ENCODE measurements around the gene HMCN2.

HMCN2 gene

DNA sequence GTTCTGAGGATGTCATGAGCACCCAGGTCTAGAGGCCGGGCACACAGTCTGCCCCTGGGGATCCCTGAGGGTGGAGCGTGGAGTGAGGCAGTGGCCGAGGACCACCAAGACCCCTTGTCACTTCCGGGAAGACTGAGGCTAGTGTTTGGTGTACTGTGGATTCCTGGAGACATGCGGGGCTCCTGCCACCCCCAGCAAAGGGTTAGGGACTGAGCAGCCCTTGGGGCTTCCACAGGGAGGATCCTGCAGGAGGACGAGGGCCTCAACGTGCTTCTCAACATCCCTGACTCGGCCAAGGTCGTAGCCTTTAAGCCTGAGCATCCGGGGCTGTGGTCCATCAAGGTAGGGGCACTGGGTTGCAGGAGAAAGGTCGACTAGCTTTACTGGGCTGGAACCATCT, 29.9 kb downstream of the HMCN2 start:
- Histone ChIP-seq H3K4me1 (ENCODE audit: control insufficient read depth, insufficient read depth, low read depth, low read length) (no peaks in the 10 kb centered on the region), H3K14ac (ENCODE audit: low read length in 2 of 2) (no peak overlapping the region), H3K18ac (ENCODE audit: low read depth in 1 of 2, low read length in 2 of 2) (no peak overlapping the region), H3K4ac (ENCODE audit: low read depth in 1 of 2, low read length in 2 of 2) (no peak overlapping the region), H2AFZ (ENCODE audit: low read depth, low read length) (no peak overlapping the region), H2BK5ac (ENCODE audit: low read depth, low read length, poor library complexity, severe bottlenecking) (no peak overlapping the region), H2BK12ac (ENCODE audit: low read length in 2 of 2) (no peak overlapping the region), H2BK15ac (ENCODE audit: low read depth, poor library complexity, severe bottlenecking) (no peak overlapping the region), H3K9me3 (ENCODE audit: control insufficient read depth, low read length) (no peaks in the 10 kb centered on the region), H3K27me3 (ENCODE audit: control insufficient read depth in 1 of 2, insufficient read depth in 1 of 2, low read length in 2 of 2) (peaks cover 40 to 64% of the 10 kb centered on the region in 2 experiments), H3K23ac (ENCODE audit: low read length in 2 of 2) (no peak overlapping the region), H3K79me1 (replicated peaks; ENCODE audit: low read length, poor library complexity, severe bottlenecking) (no peaks in the 10 kb centered on the region), H3K9ac (ENCODE audit: low read length) (no peak overlapping the region), H4K91ac (ENCODE audit: low read length) (no peak overlapping the region), H3K36me3 (ENCODE audit: control insufficient read depth in 1 of 2, insufficient read depth in 2 of 2, low read depth in 1 of 2, low read length in 2 of 2) (no peaks in the 10 kb centered on the region), H3K4me2 (ENCODE audit: low read length, poor library complexity, severe bottlenecking) (no peak overlapping the region), H3K4me3 (ENCODE audit: insufficient read depth in 1 of 2, low read depth in 1 of 2, low read length in 2 of 2) (no peak overlapping the region), H2AK5ac (ENCODE audit: low read length, severe bottlenecking) (no peak overlapping the region), H4K8ac (ENCODE audit: low read length) (no peak overlapping the region), H2BK120ac (ENCODE audit: low read depth, low read length) (no peak overlapping the region), H3K27ac (ENCODE audit: low read length, poor library complexity, severe bottlenecking) (no peak overlapping the region)
- WGBS: 64% methylated on average over 11 of the region's 11 CpGs
- DNase-seq: no peak

DNA sequence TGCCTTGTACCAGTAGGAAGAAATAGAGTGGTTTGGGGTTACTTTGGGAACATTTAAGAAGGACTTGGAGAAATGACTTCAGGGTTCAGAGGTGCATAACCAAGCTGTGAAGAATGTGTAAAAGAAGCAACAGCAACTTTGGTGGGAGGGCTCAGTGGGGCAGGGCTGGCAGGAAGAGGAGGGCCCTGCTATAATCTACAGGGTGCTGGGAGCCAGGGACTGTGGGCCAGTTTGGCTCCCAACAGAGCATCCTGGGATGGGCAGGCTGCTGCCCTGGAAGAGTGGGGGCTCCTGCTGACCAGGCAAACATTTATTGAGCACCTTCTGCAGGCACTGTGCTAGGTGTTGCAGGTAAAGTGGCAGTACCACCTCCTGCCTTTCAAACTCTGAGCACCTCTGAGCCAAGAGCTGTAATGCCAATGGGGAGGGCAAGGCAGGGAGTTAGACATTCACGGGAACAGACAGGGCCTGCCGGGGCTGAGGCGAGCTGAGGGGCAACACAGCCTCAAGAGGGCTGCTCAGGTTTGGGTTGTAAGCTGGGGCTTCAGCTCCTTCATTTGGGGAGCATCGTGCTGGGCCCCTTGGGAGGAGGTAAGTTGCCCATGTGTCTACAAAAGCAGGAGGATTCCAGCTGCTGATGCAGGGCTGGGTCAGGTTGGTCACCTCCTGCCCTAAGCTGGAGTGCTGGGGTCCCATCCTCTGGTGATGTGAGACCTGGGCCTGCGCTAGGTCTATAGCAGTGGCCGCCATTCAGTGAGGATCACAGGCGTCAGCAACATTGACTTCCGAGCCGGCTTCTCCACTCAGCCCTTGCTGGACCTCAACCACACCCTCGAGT, 30.6 kb downstream of the HMCN2 start:
- Histone ChIP-seq H3K27me3 (ENCODE audit: control insufficient read depth in 1 of 2, insufficient read depth in 1 of 2, low read length in 2 of 2) (peaks cover 46 to 63% of the 10 kb centered on the region in 2 experiments), H4K8ac (ENCODE audit: low read length) (no peak overlapping the region), H3K36me3 (ENCODE audit: control insufficient read depth in 1 of 2, insufficient read depth in 2 of 2, low read depth in 1 of 2, low read length in 2 of 2) (no peaks in the 10 kb centered on the region), H3K4me3 (ENCODE audit: insufficient read depth in 1 of 2, low read depth in 1 of 2, low read length in 2 of 2) (no peak overlapping the region), H3K23ac (ENCODE audit: low read length in 2 of 2) (no peak overlapping the region), H2BK12ac (ENCODE audit: low read length in 2 of 2) (no peak overlapping the region), H3K9ac (ENCODE audit: low read length) (no peak overlapping the region), H3K4ac (ENCODE audit: low read depth in 1 of 2, low read length in 2 of 2) (no peak overlapping the region), H3K79me1 (replicated peaks; ENCODE audit: low read length, poor library complexity, severe bottlenecking) (no peaks in the 10 kb centered on the region), H2AK5ac (ENCODE audit: low read length, severe bottlenecking) (no peak overlapping the region), H3K18ac (ENCODE audit: low read depth in 1 of 2, low read length in 2 of 2) (no peak overlapping the region), H3K4me1 (ENCODE audit: control insufficient read depth, insufficient read depth, low read depth, low read length) (no peaks in the 10 kb centered on the region), H3K9me3 (ENCODE audit: control insufficient read depth, low read length) (no peaks in the 10 kb centered on the region), H3K4me2 (ENCODE audit: low read length, poor library complexity, severe bottlenecking) (no peak overlapping the region), H3K14ac (ENCODE audit: low read length in 2 of 2) (no peak overlapping the region), H2AFZ (ENCODE audit: low read depth, low read length) (no peak overlapping the region), H2BK5ac (ENCODE audit: low read depth, low read length, poor library complexity, severe bottlenecking) (no peak overlapping the region), H3K27ac (ENCODE audit: low read length, poor library complexity, severe bottlenecking) (no peak overlapping the region), H2BK120ac (ENCODE audit: low read depth, low read length) (no peak overlapping the region), H4K91ac (ENCODE audit: low read length) (no peak overlapping the region), H2BK15ac (ENCODE audit: low read depth, poor library complexity, severe bottlenecking) (no peak overlapping the region)
- WGBS: 78% methylated on average over 10 of the region's 10 CpGs
- no peak for DNase-seq

DNA sequence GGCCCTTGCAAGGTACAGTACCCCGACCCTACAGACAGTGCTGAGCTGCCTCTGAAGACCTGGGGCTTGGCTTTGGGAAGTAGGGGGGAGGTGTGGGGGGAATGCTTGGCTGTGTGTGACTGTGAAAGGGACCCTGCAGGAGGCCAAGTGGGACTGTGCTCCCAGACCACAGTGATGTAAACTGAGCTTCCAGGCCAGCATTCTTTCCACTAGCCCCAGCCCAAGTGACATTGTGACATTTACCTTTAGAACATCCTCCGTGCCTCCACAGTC, 31.2 kb downstream of the HMCN2 start:
- Histone ChIP-seq H3K4me1 (ENCODE audit: control insufficient read depth, insufficient read depth, low read depth, low read length) (no peaks in the 10 kb centered on the region), H3K27ac (ENCODE audit: low read length, poor library complexity, severe bottlenecking) (no peak overlapping the region), H4K91ac (ENCODE audit: low read length) (no peak overlapping the region), H3K9ac (ENCODE audit: low read length) (no peak overlapping the region), H3K79me1 (replicated peaks; ENCODE audit: low read length, poor library complexity, severe bottlenecking) (no peaks in the 10 kb centered on the region), H2BK12ac (ENCODE audit: low read length in 2 of 2) (no peak overlapping the region), H3K36me3 (ENCODE audit: control insufficient read depth in 1 of 2, insufficient read depth in 2 of 2, low read depth in 1 of 2, low read length in 2 of 2) (no peaks in the 10 kb centered on the region), H3K23ac (ENCODE audit: low read length in 2 of 2) (no peak overlapping the region), H3K27me3 (ENCODE audit: control insufficient read depth in 1 of 2, insufficient read depth in 1 of 2, low read length in 2 of 2) (peaks cover 50 to 63% of the 10 kb centered on the region in 2 experiments), H2AK5ac (ENCODE audit: low read length, severe bottlenecking) (no peak overlapping the region), H3K18ac (ENCODE audit: low read depth in 1 of 2, low read length in 2 of 2) (no peak overlapping the region), H3K9me3 (ENCODE audit: control insufficient read depth, low read length) (no peaks in the 10 kb centered on the region), H3K4ac (ENCODE audit: low read depth in 1 of 2, low read length in 2 of 2) (no peak overlapping the region), H3K4me2 (ENCODE audit: low read length, poor library complexity, severe bottlenecking) (no peak overlapping the region), H2AFZ (ENCODE audit: low read depth, low read length) (no peak overlapping the region), H2BK15ac (ENCODE audit: low read depth, poor library complexity, severe bottlenecking) (no peak overlapping the region), H4K8ac (ENCODE audit: low read length) (no peak overlapping the region), H2BK5ac (ENCODE audit: low read depth, low read length, poor library complexity, severe bottlenecking) (no peak overlapping the region), H3K4me3 (ENCODE audit: insufficient read depth in 1 of 2, low read depth in 1 of 2, low read length in 2 of 2) (no peak overlapping the region), H2BK120ac (ENCODE audit: low read depth, low read length) (no peak overlapping the region), H3K14ac (ENCODE audit: low read length in 2 of 2) (no peak overlapping the region)
- 49% methylated on average over 2 of the region's 2 CpGs for WGBS
- no peak for DNase-seq

DNA sequence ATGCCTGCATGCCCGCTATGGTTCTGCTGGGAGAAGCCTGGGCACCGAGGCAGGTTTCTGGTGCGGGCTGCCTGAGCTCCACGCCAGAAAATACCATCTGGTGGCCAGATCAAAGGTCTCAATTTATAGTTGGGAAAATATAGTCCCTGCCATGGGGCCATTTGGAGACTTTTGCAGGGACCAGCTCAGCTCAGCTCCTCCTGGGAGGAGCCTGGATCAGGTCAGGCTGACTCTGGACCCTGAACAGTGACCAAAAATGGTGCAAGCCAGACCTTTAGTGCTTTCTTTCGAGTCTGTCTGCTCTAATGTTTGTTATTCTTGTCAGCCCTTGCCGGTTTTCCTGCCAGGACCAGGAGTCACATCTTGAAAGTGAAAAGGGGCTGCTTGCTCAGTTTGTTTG, 31.8 kb downstream of the HMCN2 start:
- Histone ChIP-seq H3K4me3 (ENCODE audit: insufficient read depth in 1 of 2, low read depth in 1 of 2, low read length in 2 of 2) (no peak overlapping the region), H3K23ac (ENCODE audit: low read length in 2 of 2) (no peak overlapping the region), H3K4me2 (ENCODE audit: low read length, poor library complexity, severe bottlenecking) (no peak overlapping the region), H2AK5ac (ENCODE audit: low read length, severe bottlenecking) (no peak overlapping the region), H2BK12ac (ENCODE audit: low read length in 2 of 2) (no peak overlapping the region), H3K27ac (ENCODE audit: low read length, poor library complexity, severe bottlenecking) (no peak overlapping the region), H3K36me3 (ENCODE audit: control insufficient read depth in 1 of 2, insufficient read depth in 2 of 2, low read depth in 1 of 2, low read length in 2 of 2) (no peaks in the 10 kb centered on the region), H3K79me1 (replicated peaks; ENCODE audit: low read length, poor library complexity, severe bottlenecking) (no peaks in the 10 kb centered on the region), H2BK5ac (ENCODE audit: low read depth, low read length, poor library complexity, severe bottlenecking) (no peak overlapping the region), H3K18ac (ENCODE audit: low read depth in 1 of 2, low read length in 2 of 2) (no peak overlapping the region), H4K8ac (ENCODE audit: low read length) (no peak overlapping the region), H3K27me3 (ENCODE audit: control insufficient read depth in 1 of 2, insufficient read depth in 1 of 2, low read length in 2 of 2) (peaks cover 47 to 64% of the 10 kb centered on the region in 2 experiments), H3K4me1 (ENCODE audit: control insufficient read depth, insufficient read depth, low read depth, low read length) (no peaks in the 10 kb centered on the region), H3K4ac (ENCODE audit: low read depth in 1 of 2, low read length in 2 of 2) (no peak overlapping the region), H3K9me3 (ENCODE audit: control insufficient read depth, low read length) (no peaks in the 10 kb centered on the region), H2BK120ac (ENCODE audit: low read depth, low read length) (no peak overlapping the region), H3K9ac (ENCODE audit: low read length) (no peak overlapping the region), H2BK15ac (ENCODE audit: low read depth, poor library complexity, severe bottlenecking) (no peak overlapping the region), H2AFZ (ENCODE audit: low read depth, low read length) (no peak overlapping the region), H4K91ac (ENCODE audit: low read length) (no peak overlapping the region), H3K14ac (ENCODE audit: low read length in 2 of 2) (no peak overlapping the region)
- no peak for DNase-seq
- WGBS: 64% methylated on average over 6 of the region's 6 CpGs

All from mesenchymal stem cell (in vitro differentiated cells and primary cell).